GM18520 (cell line): ENCODE data around the gene SH3GLB2.
"Not testable (repeated sequence)": the region's sequence is repeated elsewhere in the genome, so short reads cannot be mapped to it uniquely, and the experiment has no call there.

Source experiments
- ATAC-seq: cut with Tn5 transposase; IDR thresholded peaks from one replicate; pipeline ENCODE4 v1.9.1; 2021; ENCODE audit not compliant: unreplicated experiment

The SH3GLB2 gene

DNA sequence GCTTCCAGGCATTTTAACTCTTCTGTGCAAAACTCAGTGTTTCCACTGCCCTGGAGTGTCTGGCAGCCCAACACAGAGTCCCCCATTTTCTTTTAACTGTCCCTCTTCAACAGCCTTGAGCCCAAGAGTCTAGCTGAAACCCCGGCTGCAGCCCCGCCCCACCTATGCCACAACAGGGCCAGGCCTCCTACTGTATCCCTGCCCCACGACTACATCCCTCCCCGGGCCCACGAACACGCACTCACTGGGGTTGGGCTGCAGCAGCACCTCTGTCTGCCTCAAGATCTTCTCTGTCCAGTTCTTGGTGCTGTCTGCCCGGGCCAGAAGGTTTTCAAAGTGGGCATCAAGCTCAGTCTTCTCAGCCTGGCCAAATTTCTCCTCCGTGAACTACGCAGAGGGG is 6.1 kb downstream of the SH3GLB2 start:
- no peak for ATAC-seq

DNA sequence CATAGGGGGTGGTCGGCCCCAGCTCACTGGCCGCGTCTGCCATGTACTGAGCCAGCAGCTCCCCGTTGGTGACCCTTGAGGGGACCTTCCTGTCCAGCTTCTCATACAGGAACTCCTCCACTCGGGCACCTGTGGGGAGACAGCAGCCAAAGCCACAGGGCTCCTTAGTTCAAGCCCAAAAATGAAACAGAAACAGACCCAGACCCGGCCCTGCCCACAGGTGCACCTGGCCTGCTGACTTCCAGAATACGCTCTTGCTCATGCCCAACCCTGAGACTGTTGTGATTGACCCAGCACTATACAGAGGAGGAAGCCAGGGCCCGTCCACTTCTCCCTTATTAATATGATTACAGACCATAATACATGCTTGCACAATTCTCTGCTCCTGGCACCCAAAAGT is 7.0 kb downstream of the SH3GLB2 start:
- ATAC-seq = no peak

DNA sequence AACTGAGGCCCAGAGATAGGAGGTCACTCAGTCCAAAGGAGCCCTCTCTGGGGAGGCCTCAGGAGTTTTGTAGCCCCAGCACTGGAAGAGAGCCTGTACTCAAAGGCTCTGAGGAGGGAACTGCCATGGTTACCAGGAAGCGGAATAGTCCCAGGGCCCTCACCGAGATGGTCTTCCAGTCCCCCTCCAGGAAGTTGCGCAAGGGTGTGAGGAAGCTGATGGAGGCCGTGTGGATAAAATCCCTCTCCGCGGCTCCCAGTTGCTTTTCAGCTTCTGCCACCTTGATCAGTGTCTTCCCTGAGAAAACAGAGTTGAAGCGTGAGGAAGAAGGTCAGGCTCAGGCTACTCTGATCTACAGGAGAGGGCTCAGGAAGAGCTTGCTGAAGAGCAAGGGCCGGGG is 13.5 kb downstream of the SH3GLB2 start:
- ATAC-seq = no peak

- ATAC-seq = no peak
Measured at GRCh38 chr9:129014124-129014523, 14.0 kb downstream of the SH3GLB2 start.

DNA sequence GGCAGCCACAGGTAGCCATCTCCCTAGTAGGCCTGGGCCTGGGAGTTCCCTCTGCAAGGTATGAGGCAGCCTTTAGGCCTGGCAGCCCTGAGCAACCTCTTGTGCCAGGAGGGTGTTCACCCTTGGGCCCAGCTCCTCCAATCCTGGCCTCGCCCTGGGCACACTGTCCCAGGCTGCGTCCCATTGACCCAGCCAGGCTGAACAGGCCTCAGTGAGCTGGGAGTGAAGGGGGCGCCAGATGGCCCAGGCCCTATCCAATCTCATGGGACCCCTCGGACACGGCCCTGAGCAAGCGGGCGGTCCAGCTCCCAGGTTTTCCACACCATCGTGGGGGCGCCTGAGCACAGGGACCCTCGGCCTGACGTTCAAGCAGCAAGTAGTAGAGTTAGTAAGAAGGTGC is 14.5 kb downstream of the SH3GLB2 start:
- ATAC-seq = no peak

- no peak for ATAC-seq
Measured at GRCh38 chr9:129012893-129013448, 15.2 kb downstream of the SH3GLB2 start.

GRCh38 chr9:129012343-129012742 is 15.8 kb downstream of the SH3GLB2 start:
- no peak for ATAC-seq

- no peak for ATAC-seq
Measured at GRCh38 chr9:129011761-129012181, 16.4 kb downstream of the SH3GLB2 start.

GRCh38 chr9:129011170-129011569 is 17.0 kb downstream of the SH3GLB2 start:
- ATAC-seq = no peak

DNA sequence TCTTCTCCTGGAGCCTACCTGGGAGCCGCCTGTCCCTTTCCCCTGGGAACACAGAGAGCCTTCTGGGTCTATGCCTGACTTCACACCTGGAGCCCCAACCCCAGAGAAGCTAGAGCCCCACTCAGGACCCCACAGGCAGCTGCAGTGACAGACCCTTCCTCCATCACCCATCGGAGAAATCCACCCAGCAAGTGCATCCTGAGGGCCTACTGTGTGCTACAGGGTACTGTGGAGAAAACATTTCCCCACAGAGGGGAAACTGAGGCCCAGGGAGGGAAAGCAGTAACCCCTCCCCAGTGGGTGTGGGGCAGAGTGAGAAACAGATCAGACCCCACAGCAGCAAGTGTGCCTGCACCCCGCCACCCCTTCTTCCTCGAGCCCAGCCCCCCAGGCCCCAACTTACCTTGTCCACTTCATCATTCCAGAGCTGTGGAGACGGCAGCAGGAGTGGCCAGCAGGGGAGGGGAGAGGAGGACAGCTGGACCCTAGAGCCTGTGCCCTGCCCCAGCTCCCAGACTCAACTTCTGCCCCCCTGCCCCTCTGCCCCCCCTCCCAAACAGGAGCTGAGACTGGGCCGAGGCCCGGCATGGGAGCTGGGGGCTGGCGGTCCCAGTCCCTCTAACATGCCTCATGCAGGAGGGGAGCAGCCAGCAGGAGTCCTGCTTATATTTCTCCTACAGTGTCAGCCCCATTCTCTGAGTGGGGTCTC is 17.7 kb downstream of the SH3GLB2 start:
- ATAC-seq = no peak

GRCh38 chr9:129009584-129010141 is 18.5 kb downstream of the SH3GLB2 start:
- ATAC-seq = no peak

- ATAC-seq = no peak
Measured at GRCh38 chr9:129008986-129009583, 19.0 kb downstream of the SH3GLB2 start.

GRCh38 chr9:129008469-129008965 is 19.6 kb downstream of the SH3GLB2 start:
- no peak for ATAC-seq

DNA sequence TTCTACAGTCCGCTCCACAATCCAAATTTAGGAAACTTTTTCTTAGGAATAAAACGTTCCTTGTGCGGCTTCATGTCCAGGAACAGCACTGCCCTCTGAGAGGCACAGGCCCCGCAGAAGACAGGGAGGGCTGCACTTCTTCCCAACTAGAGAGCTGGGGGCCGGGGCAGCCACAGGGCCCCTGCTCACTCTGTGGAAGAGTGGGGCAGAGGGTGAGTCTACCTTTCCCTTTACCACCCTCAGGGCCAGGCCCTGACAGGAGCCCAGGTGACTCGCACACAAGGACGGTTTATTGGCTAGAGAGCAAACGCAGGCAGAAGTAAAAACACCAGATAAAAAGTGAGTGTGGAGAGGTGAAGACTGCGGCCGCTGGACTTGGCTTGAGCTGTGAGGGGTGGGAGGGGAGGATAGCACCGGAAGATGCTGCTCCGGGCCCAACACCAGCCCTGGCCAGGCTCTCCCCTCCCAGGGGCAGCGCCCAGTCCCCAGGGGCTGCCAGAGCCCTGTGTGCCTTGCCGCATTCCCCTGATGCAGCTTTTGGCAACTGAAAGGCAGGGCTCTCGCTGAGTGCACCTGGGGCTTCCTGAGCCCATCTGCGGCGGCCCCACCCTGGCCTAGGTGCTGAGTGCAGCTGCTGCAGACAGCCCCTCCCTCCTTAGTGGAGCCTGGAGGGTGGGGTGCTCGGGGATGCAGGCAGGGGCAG is 20.2 kb downstream of the SH3GLB2 start:
- no peak for ATAC-seq

DNA sequence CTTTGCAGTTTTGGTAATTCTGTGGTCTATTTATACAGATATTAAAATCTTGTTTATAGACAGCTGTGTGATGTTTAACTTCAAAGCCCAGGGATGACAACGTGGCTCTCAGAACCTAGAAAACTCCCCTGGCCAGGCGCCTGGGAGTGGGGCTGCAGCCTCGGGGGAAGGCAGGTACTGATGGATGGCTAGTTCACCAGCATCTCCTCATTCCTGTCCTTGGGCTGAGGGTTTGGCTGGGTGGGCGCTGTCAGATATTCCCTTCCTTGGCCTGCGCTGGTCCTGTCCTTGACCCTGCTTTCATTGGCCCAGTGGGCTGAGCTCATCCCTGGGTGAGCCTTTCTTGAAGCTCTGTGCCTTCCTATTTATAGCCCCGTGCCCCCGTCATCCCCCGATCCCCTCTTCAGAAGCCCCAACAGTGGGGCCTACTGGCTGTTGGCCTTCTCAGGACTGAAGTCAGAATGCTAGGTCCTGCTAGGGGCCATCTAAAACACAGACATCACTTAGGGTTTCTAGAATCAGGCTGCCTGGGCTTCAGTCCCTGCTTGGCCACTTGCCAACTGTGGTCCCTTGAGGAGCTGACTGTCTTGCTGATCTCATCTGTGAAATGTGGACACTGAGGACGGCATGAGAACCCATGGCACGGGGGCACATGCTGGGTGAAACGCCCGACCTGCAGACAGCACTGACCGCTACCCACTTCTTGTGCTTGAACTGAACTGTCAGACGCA is 20.9 kb downstream of the SH3GLB2 start:
- ATAC-seq = no peak

- ATAC-seq = no peak
Measured at GRCh38 chr9:129006328-129007034, 21.6 kb downstream of the SH3GLB2 start.

- no peak for ATAC-seq
Measured at GRCh38 chr9:129005336-129005997, 22.7 kb downstream of the SH3GLB2 start.

DNA sequence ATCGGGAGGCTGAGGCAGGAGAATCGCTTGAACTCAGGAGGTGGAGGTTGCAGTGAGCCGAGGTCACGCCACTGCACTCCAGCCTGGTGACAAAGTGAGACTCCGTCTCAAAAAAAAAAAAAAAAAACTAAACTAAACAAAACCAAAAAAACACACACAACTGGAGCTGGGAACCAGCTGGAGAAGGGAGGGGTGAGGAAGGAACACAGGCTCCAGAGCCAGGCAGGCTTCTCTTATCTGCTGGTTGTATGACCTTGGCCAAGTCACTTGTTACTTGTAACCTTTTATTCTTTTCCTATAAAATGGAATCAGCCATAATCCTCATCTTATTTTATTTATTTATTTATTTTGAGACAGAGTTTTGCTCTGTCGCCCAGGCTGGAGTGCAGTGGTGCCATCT is 24.0 kb downstream of the SH3GLB2 start:
- not testable (repeated sequence) for ATAC-seq

GRCh38 chr9:129002992-129003391 is 25.1 kb downstream of the SH3GLB2 start:
- no peak for ATAC-seq
